Superior temporal gyrus (tissue), 1 donor: Measurements from ENCODE around the gene RFESD.

Experiments
- DNase-seq: peaks from one replicate; pipeline ENCODE4 v3.0.0-alpha.2; 2016; ENCODE audit errors: extremely low spot score

The RFESD gene

DNA sequence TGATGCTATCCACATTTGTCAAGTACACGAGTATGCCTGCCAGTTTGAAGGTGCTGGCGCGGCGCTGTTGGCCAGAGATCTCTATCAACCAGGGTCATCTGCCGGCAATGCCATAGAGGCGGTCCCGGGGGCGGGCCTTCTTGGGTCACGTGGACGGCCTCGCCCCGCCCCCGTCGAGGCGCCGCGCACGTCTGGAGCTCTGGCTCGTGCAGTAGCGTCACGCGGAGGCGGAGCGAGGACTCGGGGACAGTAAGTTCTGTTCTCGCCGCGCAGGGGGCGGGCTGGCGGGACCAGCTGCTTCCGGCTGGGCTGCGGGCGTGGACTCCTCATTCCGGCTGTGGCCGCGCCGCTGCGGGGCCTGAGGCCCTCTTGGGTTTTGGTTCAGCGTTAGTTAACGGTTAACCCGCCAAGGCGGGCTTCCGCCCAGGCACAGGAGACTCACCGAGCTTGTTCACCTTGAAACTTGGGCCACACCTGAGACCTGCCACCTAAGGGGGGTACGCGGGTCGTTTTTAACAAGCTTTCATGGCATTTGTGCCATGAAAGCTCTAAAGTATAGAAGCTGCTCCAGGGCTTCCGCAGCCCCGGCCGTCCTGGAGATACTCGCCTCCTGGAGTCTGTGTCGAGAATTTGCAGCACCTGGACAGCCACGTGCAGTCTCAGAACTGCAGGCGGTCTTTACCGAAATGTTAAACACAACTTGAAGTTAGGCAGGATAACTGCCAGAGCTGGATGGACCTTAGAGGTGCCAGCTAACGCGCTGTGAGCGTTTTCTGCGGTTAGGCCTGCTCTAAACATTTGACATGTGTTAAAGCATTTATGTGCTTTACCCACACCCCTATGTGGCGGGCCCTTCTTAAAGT, at the start of gene RFESD:
TSS of gene RFESD (plus strand) at position 209 of the 863 bp plus-strand sequence. CDS start 5,495 bp downstream, outside the sequence.
- peak; percentile 96 for DNase-seq

DNA sequence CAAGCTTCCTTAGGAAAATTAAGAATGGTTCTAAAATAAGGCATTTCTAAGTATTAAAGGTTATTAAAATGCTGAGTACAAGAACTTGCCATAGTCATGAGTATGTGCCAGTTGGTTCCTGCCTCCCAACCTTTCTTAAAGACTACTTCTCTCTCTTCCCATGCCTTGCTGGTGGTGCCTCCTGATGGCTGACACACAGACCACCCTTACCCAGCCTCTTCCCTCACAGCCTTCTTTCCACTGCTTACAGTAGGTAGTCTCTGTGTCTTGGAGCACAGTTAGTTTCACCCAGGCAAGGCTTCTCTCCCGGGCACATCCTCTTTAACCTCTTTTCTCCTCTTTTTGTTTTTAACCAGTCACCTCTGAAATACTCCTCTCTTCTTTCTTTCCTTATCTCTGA, 47.3 kb upstream of the RFESD start:
- DNase-seq = no peak

DNA sequence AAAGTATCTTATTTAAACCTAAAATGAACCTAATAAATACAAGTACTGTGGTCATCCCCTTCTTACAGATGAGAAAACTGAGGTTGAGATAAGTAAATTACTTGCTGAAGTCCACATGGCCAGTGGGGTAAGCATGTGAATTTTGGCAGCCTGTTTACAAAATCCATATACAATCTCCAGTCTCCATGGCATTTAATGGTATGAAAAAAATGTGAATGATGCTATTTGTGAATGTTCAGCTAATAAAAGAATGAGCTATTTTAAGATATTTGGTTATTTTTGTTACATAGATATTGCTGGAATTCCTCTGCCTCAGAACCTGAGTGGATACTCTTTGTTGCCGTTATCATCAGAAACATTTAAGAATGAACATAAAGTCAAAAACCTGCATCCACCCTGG, 46.0 kb upstream of the RFESD start:
- no peak for DNase-seq

DNA sequence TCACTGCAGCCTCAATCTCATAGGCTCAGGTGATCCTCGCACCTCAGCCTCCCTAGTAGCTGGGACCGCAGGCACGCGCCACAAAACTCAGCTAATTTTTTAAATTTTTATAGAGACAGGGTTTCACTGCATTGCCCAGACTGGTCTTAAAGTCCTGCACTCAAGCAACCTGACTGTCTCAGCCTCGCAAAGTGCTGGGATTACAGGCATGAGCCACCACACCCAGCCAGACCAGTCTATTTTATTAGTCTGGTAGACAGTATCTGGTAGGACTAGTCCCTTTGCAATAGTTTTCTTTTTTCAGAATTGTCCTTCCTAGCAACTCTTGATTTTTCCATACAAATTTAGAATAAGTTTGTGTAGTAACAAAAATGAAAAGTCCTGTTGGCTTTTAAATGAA, 40.8 kb upstream of the RFESD start:
- no peak for DNase-seq

DNA sequence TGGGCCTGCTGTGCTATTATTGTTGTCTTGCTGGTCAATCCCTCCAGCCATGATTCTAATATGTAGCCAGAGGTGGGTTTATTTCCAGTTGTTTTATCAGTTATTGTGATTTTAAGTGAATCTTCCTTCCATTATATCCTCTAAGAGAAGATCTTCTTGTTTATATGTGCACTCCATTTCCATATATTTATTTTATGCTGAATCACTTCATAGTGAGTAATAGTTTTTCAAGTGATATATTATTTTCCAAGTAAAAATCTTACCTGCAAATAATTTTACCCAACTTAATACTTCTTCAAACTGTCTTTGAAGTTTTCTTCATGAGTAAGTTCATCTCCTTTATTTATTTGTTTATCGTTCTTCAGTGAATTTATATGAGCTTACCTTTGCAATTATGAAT, 40.2 kb upstream of the RFESD start:
- no peak for DNase-seq

DNA sequence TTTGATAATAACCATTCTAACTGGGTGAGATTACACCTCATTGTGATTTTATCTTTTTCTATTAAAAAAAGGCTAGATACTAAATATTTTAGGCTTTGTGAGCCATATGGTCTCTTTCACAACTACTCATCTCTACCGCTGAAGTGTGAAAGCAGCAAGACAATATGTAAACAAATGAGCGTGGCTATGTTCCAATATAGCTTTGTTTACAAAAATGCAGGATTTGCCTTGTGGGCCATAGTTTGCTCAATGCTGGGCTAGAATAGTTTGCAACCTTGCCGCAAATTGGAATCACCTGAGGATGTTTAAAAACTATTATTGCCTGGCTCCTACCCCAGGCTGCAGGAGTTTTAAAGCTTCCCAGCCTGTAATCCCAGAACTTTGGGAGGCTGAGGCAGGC, 36.9 kb upstream of the RFESD start:
- no peak for DNase-seq

DNA sequence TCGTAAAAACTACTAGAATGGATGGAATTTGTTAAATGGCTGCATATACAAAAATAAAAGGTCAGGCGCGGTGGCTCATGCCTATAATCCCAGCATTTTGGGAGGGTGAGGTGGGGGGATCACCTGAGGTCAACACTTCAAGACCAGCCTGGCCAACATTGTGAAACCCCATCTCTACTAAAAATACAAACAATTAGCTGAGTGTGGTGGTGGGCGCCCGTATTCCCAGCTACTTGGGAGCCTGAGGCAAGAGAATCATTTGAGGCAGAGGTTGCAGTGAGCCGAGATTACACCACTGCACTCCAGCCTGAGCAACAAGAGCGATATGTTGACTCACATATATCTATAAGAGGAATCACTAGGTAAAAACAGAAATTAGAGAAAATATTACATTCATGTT, 36.0 kb upstream of the RFESD start:
- DNase-seq = no peak

DNA sequence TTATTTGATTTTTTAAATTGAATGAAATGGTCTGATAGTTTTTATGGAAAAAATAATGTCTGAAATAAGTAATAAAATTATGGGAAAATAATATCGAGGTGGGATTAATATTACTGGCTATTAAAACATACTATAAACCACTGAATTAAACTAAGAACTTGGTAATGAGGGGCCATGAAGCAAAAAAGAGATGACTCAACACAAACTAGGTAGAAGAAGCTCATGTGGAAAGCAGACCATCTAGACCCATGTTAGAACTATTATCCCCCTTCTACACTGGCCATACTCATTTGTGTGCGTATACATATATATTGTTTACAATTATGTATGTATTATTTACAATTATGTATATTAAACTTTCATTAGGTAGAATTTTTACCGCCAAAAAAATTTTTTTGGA, 35.2 kb upstream of the RFESD start:
- DNase-seq = no peak

DNA sequence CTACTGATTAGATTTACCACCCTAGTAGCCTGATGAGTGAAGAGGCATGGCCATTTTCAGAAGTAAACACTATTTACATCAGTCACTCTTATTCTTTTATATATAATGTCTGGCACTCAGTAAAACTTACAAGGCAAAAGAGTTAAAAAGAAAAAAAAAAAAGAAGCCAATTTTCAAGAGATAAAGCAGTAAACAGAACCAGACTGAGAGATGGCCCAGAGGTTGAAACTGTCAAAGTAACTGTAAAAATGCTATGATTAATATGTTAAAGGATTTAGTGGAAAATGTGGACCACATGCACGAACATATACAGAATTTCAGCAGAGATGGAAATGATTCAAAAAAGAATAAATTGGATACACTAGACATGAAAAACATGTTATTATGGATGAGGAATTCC, 33.1 kb upstream of the RFESD start:
- no peak for DNase-seq

DNA sequence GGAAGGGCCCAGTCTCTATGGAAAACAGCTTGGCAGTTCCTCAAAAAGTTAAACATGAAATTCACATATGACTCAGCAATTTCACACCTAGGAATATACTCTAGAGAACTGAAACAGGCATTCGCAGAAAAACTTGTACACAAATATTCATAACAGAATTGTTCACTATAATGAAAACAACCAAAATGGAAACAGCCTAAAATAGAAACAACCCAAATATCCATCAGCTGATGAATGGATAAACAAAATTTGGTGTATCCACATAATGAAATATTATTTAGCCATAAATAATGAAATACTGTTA, 31.5 kb upstream of the RFESD start:
- no peak for DNase-seq

DNA sequence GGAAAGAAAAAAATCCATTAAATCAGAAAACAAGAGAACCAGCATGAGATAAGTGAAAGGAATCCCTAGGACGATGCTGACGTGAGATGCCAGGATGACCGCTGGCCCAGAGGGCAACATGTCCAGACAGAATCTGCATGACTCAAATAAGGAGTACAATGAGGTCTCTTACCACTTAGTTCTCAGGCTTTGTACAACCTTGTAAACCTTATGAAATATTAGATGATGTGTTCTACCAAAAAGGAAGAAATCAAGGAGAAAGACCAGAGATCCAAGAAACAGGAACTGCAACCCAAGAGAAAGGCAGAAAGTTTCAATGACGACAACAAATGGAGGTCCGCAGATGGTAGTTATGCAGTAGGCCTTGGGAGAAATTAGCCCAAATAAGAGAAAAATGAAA, 29.5 kb upstream of the RFESD start:
- no peak for DNase-seq

DNA sequence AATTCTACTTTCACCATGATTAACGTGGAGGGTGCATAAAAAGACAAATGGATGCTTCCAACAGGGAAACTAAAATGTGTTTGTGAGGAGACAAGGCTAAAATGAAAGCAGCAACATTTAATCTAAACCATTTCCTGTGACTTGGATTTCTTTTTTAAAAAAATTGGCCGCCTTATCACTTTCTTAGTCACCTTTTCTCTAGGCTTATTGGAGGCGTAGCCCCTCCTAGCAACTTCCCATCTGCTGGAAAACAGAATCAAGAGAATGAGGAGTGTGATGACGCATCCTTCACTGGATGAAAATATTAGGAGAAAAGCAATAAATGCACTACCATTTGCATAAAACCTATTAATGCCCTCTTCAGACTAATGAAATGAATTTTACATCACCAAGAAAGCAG, 27.5 kb upstream of the RFESD start:
- DNase-seq = peak; percentile 45

DNA sequence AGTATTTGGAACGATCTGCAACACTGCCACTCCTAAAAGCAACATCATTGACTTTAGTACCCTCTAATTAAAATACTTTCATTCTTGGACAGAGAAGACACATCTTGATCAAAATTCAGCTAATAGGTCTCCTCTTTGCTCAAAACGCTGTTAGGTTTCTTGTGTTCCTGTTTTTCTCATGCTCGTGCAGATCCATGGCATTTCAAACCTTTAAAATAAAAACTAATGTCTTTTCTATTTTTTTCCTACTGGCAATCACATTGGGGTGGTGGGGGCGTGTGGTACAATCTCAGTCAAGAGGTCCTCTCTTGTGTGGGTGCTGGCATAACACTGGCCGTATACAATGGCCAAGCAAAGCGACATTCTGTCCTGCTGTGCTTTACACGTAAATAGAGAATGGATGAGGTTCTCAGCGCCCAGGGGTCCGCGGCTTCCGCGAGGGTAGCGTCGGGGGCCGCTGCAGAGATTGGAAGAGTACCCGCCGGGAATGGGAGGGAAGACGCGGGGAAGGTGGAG, 27.0 kb upstream of the RFESD start:
- DNase-seq = no peak

DNA sequence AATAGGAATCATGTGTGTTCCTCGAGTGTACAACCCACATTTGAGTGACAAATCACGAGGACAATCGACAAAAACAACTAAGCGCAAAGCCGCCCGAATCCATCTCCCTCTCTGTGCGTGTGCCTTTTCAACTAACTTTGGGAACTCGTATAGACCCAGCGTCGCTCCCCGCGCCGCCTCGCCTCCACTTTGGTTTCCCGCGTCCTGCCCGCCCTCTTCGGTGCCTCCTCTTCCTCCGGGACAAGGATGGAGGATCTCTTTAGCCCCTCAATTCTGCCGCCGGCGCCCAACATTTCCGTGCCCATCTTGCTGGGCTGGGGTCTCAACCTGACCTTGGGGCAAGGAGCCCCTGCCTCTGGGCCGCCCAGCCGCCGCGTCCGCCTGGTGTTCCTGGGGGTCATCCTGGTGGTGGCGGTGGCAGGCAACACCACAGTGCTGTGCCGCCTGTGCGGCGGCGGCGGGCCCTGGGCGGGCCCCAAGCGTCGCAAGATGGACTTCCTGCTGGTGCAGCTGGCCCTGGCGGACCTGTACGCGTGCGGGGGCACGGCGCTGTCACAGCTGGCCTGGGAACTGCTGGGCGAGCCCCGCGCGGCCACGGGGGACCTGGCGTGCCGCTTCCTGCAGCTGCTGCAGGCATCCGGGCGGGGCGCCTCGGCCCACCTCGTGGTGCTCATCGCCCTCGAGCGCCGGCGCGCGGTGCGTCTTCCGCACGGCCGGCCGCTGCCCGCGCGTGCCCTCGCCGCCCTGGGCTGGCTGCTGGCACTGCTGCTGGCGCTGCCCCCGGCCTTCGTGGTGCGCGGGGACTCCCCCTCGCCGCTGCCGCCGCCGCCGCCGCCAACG, 26.3 kb upstream of the RFESD start, which contains the start of gene GPR150:
TSS of gene GPR150 (plus strand) at position 58 of the 840 bp plus-strand sequence. CDS start at position 247, 189 bp downstream.
- peak; percentile 68 for DNase-seq

DNA sequence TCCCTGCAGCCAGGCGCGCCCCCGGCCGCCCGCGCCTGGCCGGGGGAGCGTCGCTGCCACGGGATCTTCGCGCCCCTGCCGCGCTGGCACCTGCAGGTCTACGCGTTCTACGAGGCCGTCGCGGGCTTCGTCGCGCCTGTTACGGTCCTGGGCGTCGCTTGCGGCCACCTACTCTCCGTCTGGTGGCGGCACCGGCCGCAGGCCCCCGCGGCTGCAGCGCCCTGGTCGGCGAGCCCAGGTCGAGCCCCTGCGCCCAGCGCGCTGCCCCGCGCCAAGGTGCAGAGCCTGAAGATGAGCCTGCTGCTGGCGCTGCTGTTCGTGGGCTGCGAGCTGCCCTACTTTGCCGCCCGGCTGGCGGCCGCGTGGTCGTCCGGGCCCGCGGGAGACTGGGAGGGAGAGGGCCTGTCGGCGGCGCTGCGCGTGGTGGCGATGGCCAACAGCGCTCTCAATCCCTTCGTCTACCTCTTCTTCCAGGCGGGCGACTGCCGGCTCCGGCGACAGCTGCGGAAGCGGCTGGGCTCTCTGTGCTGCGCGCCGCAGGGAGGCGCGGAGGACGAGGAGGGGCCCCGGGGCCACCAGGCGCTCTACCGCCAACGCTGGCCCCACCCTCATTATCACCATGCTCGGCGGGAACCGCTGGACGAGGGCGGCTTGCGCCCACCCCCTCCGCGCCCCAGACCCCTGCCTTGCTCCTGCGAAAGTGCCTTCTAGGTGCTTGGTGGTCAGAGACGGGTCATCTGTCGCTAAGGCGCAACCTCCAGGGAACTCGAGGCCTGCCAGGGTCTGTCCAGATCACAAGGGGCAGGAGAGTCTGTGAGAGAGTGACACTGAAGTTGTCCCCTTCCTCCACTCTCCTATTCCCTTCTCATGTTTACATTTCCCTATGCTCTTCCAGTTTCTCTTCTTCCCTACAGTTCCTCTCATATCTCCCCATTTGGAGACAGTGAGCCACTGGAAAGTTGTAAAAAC, 25.4 kb upstream of the RFESD start:
- peak; percentile 38 for DNase-seq

DNA sequence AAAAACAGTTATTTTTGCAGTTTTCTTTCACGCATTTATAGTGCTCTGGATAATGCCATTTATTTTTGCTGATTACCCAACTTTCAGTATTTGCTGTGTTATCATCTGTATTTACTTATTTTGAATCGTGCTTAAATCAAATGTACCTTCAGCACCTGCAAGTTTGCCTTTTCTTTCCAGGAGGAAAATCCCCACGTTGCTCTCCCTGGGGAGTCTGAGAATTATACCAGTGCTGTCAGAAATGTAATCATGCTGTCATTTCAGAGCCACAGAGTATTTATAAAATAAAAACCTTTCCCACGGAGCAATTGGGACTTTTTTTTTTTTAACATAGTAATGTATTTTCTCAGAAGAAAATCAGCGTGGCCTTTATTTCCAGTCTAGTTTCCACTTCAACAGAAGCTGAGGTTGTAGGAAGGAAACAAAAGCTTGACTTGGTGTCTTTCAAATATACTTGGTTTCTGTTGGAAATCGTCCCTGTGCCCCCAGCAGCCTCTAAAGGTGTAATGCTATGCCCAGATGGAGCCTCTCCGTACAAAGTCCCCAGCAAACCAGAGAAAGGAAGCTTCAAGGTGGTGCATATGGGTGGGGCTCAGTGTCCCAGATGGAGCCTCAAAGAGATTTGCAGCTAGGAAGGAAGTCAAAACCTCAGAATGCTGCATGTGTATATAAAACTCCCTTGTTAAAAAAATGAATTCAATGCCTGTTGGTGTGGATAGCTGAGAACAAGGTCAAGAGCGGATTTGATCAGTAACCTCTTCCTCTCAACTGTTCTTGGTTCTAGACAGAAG, 24.5 kb upstream of the RFESD start:
- no peak for DNase-seq

DNA sequence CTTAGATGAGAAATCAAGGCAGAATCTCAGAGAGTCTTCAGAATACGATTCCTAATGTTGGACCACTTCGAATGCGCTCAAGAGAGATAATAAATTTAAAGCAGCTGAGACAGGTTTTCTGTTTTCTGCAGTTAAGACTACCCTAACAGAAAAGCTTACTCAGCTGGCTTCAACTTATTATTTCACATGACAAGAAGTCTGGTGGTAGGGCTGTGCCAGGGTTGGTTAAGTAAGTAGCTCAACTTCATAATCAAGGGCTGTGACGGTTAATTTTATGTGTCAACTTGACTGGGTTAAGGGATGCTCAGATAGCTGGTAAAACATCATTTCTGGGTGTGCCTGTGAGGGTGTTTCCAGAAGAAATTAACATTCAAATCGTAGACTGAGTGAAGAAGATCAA, 22.9 kb upstream of the RFESD start:
- DNase-seq = no peak

DNA sequence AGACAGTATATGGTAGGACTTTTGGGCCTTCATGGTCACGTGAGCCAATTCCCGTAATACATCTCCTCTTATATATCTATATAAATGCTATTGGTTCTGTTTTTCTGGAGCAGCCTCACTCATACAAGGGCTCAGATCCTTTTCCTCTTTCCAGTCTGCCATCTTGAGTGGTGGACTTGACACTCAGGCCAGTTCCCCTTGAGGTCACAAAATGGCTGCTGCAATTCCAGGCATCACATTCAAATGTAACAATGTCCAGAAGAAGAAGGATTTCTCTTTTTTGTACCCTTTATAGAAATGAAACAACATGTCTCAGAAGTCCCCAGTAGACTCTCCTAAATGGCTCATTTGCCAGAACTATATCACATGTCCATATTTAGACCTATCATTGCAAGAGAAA, 22.2 kb upstream of the RFESD start:
- no peak for DNase-seq

DNA sequence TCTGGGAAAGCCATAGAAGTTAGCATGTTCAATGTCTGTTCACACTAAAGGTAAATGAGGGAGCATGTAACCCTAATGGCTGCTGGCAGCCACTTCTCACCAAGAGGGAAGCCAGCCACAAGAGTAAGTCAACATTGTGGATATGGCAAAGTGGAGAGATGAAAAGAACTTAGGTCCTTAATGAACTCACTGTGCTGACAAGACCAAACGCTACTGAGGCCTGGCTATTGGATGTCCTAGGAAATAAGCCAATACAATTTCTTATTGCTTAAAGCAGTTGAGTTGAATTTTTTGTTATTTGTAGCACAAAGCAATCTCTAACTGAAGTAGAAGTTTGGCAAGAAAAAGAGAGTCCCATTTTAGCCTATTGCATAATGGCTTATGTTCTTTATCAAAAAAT, 19.9 kb upstream of the RFESD start:
- DNase-seq = peak; percentile 35

DNA sequence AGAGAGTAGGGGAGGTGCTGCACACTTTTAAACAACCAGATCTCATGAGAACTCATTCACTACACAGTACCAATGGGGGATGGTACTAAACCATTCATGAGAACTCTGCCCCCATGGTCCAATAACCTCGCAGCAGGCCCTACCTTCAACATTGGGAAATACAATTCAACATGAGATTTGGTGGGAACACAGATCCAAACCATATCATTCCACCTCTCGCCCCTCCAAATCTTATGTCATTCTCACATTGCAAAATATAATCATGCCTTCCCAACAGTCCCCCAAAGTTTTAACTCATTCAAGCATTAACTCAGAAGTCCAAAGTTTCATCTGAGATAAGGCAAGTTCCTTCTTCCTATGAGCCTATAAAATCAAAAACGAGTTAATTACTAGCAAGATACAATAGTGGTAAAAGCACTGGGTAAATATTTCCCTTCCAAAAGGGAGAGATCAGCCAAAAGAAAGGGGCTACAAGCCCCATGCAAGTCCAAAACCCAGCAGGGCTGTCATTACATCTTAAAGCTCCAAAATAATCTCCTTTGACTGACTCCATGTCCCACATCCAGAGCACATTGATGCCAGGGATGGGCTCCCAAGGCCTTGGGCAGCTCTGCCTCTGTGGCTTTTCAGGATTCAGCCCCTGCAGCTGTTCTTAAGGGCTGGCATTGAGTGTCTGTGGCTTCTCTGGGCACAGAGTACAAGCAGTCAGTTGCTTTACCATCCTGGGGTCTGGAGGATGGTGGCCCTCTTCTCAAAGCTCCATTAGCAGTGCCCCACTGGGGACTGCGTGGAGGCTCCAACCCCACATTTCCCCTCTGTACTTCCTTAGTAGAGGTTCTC, 18.4 kb upstream of the RFESD start:
- no peak for DNase-seq
